Measurements from ENCODE around the gene SMAD2. TPM values are rescaled to one million over a fixed set of nuclear protein-coding genes. Genes with fewer than 3 reads are reported as not detected.

Gene SMAD2
- total and polyA plus RNA-seq, 4 donors = 11.8 to 31.3 (median 22.8) TPM

DNA sequence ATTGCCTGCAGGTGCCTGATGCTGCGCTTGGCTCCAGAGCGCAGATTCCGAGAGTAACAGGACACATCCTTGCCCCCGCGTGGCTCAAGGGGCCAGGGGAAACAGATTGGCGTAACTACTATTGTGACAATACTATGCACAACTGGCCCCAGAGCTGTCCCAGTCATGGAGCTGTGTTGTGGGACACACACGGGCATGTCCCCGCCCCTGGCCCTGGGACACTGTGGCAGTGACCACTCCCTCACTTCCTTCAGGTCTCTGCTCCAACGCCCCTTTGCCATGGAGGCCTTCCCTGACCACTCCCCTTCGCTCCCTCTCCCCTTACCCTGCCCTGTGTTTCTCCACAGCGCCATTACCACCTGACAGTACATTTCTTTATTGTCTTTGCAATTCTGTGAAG is 132.1 kb downstream of the SMAD2 start:
- TF ChIP-seq SP1 (IDR thresholded peaks at IDR 0.05) (no peak), EGR1 (IDR thresholded peaks at IDR 0.05; ENCODE audit: low read depth in 2 of 2) (no peak), RAD21 (IDR thresholded peaks at IDR 0.05) (no peak), TAF1 (conservative IDR thresholded peaks at IDR 0.05) (no peak), HNF4G (IDR thresholded peaks at IDR 0.05) (no peak), FOXA1 (IDR thresholded peaks at IDR 0.05) (no peak)
- TF ChIP-seq, protein P1, sequence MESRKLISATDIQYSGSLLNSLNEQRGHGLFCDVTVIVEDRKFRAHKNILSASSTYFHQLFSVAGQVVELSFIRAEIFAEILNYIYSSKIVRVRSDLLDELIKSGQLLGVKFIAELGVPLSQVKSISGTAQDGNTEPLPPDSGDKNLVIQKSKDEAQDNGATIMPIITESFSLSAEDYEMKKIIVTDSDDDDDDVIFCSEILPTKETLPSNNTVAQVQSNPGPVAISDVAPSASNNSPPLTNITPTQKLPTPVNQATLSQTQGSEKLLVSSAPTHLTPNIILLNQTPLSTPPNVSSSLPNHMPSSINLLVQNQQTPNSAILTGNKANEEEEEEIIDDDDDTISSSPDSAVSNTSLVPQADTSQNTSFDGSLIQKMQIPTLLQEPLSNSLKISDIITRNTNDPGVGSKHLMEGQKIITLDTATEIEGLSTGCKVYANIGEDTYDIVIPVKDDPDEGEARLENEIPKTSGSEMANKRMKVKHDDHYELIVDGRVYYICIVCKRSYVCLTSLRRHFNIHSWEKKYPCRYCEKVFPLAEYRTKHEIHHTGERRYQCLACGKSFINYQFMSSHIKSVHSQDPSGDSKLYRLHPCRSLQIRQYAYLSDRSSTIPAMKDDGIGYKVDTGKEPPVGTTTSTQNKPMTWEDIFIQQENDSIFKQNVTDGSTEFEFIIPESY (IDR thresholded peaks at IDR 0.05) = no peak
- TF ChIP-seq, protein P2, sequence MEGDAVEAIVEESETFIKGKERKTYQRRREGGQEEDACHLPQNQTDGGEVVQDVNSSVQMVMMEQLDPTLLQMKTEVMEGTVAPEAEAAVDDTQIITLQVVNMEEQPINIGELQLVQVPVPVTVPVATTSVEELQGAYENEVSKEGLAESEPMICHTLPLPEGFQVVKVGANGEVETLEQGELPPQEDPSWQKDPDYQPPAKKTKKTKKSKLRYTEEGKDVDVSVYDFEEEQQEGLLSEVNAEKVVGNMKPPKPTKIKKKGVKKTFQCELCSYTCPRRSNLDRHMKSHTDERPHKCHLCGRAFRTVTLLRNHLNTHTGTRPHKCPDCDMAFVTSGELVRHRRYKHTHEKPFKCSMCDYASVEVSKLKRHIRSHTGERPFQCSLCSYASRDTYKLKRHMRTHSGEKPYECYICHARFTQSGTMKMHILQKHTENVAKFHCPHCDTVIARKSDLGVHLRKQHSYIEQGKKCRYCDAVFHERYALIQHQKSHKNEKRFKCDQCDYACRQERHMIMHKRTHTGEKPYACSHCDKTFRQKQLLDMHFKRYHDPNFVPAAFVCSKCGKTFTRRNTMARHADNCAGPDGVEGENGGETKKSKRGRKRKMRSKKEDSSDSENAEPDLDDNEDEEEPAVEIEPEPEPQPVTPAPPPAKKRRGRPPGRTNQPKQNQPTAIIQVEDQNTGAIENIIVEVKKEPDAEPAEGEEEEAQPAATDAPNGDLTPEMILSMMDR (IDR thresholded peaks at IDR 0.05; ENCODE audit: low read depth, low read length, missing input control) = no peak
- no peaks in the 10 kb centered on the region for H3K9me3 ChIP-seq (ENCODE audit: control insufficient read depth in 4 of 4, low read length in 3 of 4)
- 75% methylated on average over 11 of the region's 11 CpGs for WGBS

GRCh38 chr18:47797126-47797525 is 133.3 kb downstream of the SMAD2 start:
- Histone ChIP-seq H3K27me3 (ENCODE audit: control insufficient read depth in 4 of 4, insufficient read depth in 4 of 4, low read length in 3 of 4) (peaks cover 0 to 2% (median 0%) of the 10 kb centered on the region in 4 donors), H3K36me3 (ENCODE audit: control insufficient read depth in 4 of 4, insufficient read depth in 3 of 4, low read depth in 1 of 4, low read length in 3 of 4) (no peaks in the 10 kb centered on the region), H3K4me3 (ENCODE audit: low read depth in 1 of 3, low read length in 3 of 3) (no peak overlapping the region), H3K4me1 (ENCODE audit: control insufficient read depth in 4 of 4, insufficient read depth in 4 of 4, low read length in 3 of 4) (no peaks in the 10 kb centered on the region), H3K9me3 (ENCODE audit: control insufficient read depth in 4 of 4, low read length in 3 of 4) (no peaks in the 10 kb centered on the region), H3K27ac (ENCODE audit: low read depth in 1 of 2, low read length in 2 of 2) (no peak overlapping the region), H3K9ac (ENCODE audit: low read depth in 1 of 2, low read length in 2 of 2) (no peak overlapping the region)
- no peak for TF ChIP-seq FOXA1 (IDR thresholded peaks at IDR 0.05)
- no peak for TF ChIP-seq SP1 (IDR thresholded peaks at IDR 0.05)
- TF ChIP-seq TAF1 (conservative IDR thresholded peaks at IDR 0.05) = no peak
- TF ChIP-seq FOXA2 (IDR thresholded peaks at IDR 0.05) = no peak
- TF ChIP-seq, protein P3, sequence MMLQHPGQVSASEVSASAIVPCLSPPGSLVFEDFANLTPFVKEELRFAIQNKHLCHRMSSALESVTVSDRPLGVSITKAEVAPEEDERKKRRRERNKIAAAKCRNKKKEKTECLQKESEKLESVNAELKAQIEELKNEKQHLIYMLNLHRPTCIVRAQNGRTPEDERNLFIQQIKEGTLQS (IDR thresholded peaks at IDR 0.05) = no peak
- no peak for TF ChIP-seq EGR1 (IDR thresholded peaks at IDR 0.05; ENCODE audit: low read depth in 2 of 2)
- no peak for TF ChIP-seq REST (IDR thresholded peaks at IDR 0.05)
- no peak for TF ChIP-seq NR2F2 (IDR thresholded peaks at IDR 0.05)
- TF ChIP-seq RXRA (IDR thresholded peaks at IDR 0.05) = no peak
- TF ChIP-seq RAD21 (IDR thresholded peaks at IDR 0.05) = no peak
- no peak for TF ChIP-seq HNF4G (IDR thresholded peaks at IDR 0.05)
- TF ChIP-seq MAX (IDR thresholded peaks at IDR 0.05) = no peak
- no peak for TF ChIP-seq GABPA (IDR thresholded peaks at IDR 0.05 in 1 of 2, conservative IDR thresholded peaks at IDR 0.05 in 1 of 2)
- TF ChIP-seq, protein P1 (IDR thresholded peaks at IDR 0.05) = no peak
- TF ChIP-seq, protein P2 (IDR thresholded peaks at IDR 0.05; ENCODE audit: low read depth, low read length, missing input control) = no peak
- TF ChIP-seq JUND (IDR thresholded peaks at IDR 0.05) = no peak
- TF ChIP-seq HNF4A (conservative IDR thresholded peaks at IDR 0.05) = no peak
- no peak for TF ChIP-seq YY1 (IDR thresholded peaks at IDR 0.05)
- WGBS = 93% methylated on average over 5 of the region's 5 CpGs
- DNase-seq (ENCODE audit: low spot score) = no peak

More for the DNA sequence above, 132.1 kb downstream of the SMAD2 start:
- no peak overlapping the region for H3K9ac ChIP-seq (ENCODE audit: low read depth in 1 of 2, low read length in 2 of 2)
- no peak overlapping the region for H3K27ac ChIP-seq (ENCODE audit: low read depth in 1 of 2, low read length in 2 of 2)
- H3K27me3 ChIP-seq (ENCODE audit: control insufficient read depth in 4 of 4, insufficient read depth in 4 of 4, low read length in 3 of 4) = peaks cover 0 to 2% (median 0%) of the 10 kb centered on the region in 4 donors
- no peak for DNase-seq (ENCODE audit: low spot score)
- H3K36me3 ChIP-seq (ENCODE audit: control insufficient read depth in 4 of 4, insufficient read depth in 3 of 4, low read depth in 1 of 4, low read length in 3 of 4) = no peaks in the 10 kb centered on the region
- no peaks in the 10 kb centered on the region for H3K4me1 ChIP-seq (ENCODE audit: control insufficient read depth in 4 of 4, insufficient read depth in 4 of 4, low read length in 3 of 4)
- no peak overlapping the region for H3K4me3 ChIP-seq (ENCODE audit: low read depth in 1 of 3, low read length in 3 of 3)

Data from liver (tissue), 9 donors.